HepG2 (cell line): ENCODE measurements around the gene TMEM217. TPM values are rescaled to one million over a fixed set of nuclear protein-coding genes. Genes with fewer than 3 reads are reported as not detected.

ENCODE experiments used
- ARID2 ChIP-seq: sonication (generic); formaldehyde crosslinking; IDR thresholded peaks from 2 replicates; pipeline ENCODE4 v1.8.1; 2022; ENCODE audit warnings: mild to moderate bottlenecking, missing genetic modification reagents, borderline replicate concordance
- BRD4 ChIP-seq: sonication (generic); formaldehyde crosslinking; IDR thresholded peaks from 2 replicates; pipeline ENCODE4 v1.4.0; 2020; ENCODE audit warnings: missing genetic modification reagents
- FOSL1 ChIP-seq: sonication (generic); formaldehyde crosslinking; IDR thresholded peaks from 2 replicates; pipeline ENCODE4 v1.9.0; 2021; ENCODE audit warnings: missing genetic modification reagents, borderline replicate concordance
- GTF2F1 ChIP-seq: fragments of 150-350 bp; IDR thresholded peaks from 2 replicates; pipeline ENCODE4 v1.6.1; 2014; ENCODE audit warnings: low read length
- HDAC1 ChIP-seq: sonication (generic); formaldehyde crosslinking; IDR thresholded peaks from 2 replicates; pipeline ENCODE4 v1.5.1; 2020; ENCODE audit warnings: mild to moderate bottlenecking, missing genetic modification reagents
- HNF1B ChIP-seq: sonication (generic); formaldehyde crosslinking; IDR thresholded peaks from 2 replicates; pipeline ENCODE4 v1.5.1; 2020; ENCODE audit warnings: mild to moderate bottlenecking, moderate library complexity, missing genetic modification reagents
- IRF1 ChIP-seq: sonication (generic); formaldehyde crosslinking; IDR thresholded peaks from 2 replicates; pipeline ENCODE4 v1.4.0; 2020; ENCODE audit warnings: low read depth, mild to moderate bottlenecking, missing genetic modification reagents
- IRX3 ChIP-seq: sonication (generic); formaldehyde crosslinking; IDR thresholded peaks from 2 replicates; pipeline ENCODE4 v1.8.1; 2023; ENCODE audit warnings: mild to moderate bottlenecking, low read depth, missing genetic modification reagents, borderline replicate concordance
- KDM1A ChIP-seq: IDR thresholded peaks from 2 replicates; pipeline ENCODE4 v1.6.1; 2016; ENCODE audit warnings: missing compliant biosample characterization
- KDM5B ChIP-seq: sonication (generic); formaldehyde crosslinking; IDR thresholded peaks from 2 replicates; pipeline ENCODE4 v1.4.0; 2020; ENCODE audit warnings: missing genetic modification reagents, mild to moderate bottlenecking, borderline replicate concordance
- KDM6A ChIP-seq: IDR thresholded peaks from 2 replicates; pipeline ENCODE4 v1.6.1; 2016; ENCODE audit warnings: low read depth
- ZBTB10 ChIP-seq: sonication (generic); formaldehyde crosslinking; IDR thresholded peaks from 2 replicates; pipeline ENCODE4 v1.4.0; 2020; ENCODE audit warnings: missing genetic modification reagents, borderline replicate concordance
- ZBTB8A ChIP-seq: sonication (generic); formaldehyde crosslinking; IDR thresholded peaks from 2 replicates; pipeline ENCODE4 v1.4.0; 2020; ENCODE audit warnings: mild to moderate bottlenecking, low read depth, missing genetic modification reagents, borderline replicate concordance
- ZNF10 ChIP-seq: sonication (generic); formaldehyde crosslinking; IDR thresholded peaks from 2 replicates; pipeline ENCODE4 v1.4.0; 2020; ENCODE audit warnings: mild to moderate bottlenecking, low read depth, missing genetic modification reagents, borderline replicate concordance
- ZNF281 ChIP-seq: sonication (generic); formaldehyde crosslinking; IDR thresholded peaks from 2 replicates; pipeline ENCODE4 v1.4.0; 2020; ENCODE audit warnings: missing genetic modification reagents, borderline replicate concordance
- ZNF569 ChIP-seq: sonication (generic); formaldehyde crosslinking; IDR thresholded peaks from 2 replicates; pipeline ENCODE4 v1.5.0; 2020; ENCODE audit warnings: mild to moderate bottlenecking, missing genetic modification reagents, moderate library complexity, borderline replicate concordance
- ZNF883 ChIP-seq: sonication (generic); formaldehyde crosslinking; IDR thresholded peaks from 2 replicates; pipeline ENCODE4 v1.5.1; 2020; ENCODE audit warnings: mild to moderate bottlenecking, missing genetic modification reagents; ENCODE audit errors: not compliant biosample characterization
- ZSCAN12 ChIP-seq: sonication (generic); formaldehyde crosslinking; IDR thresholded peaks from 2 replicates; pipeline ENCODE4 v1.9.0; 2021; ENCODE audit warnings: mild to moderate bottlenecking, missing genetic modification reagents
- polyA plus RNA-seq, 8 experiments: library from polyadenylated mRNA; depleted of rRNA in 3 of 8; stranded (reverse) in 7 of 8; unstranded in 1 of 8; fragments of >200 nt; fragmentation: Illumina TruSeq in 4 of 8; extraction: Trizol in 4 of 8; gene quantifications; 2 replicates each; pipeline versions ENCODE4 v1.2.1 to v1.2.3, GENCODE V29; 2011 to 2016; ENCODE audit warnings: low read depth in 4 of 8, missing spikeins in 1 of 8, mixed read lengths in 1 of 8; ENCODE audit not compliant: insufficient read depth in 1 of 8
- total RNA-seq, 5 experiments: library from RNA; depleted of rRNA; stranded (reverse); fragments of >200 nt; fragmentation: Illumina TruSeq; extraction: Trizol; gene quantifications; 2 replicates each; pipeline ENCODE4 v1.2.3, GENCODE V29; 2016; ENCODE audit warnings: low read depth in 1 of 5

TMEM217 gene
- total and polyA plus RNA-seq, 2 of the 13 experiments (the other 11 are each of a cell fraction or from before 2014, with no cell fraction given), result 2.3 to 3.4 TPM

GRCh38 chr6:37170273-37171200 lies 87.4 kb downstream of the TMEM217 start (continued):
- TF ChIP-seq ZNF10 (CRISPR knock-in tag) (no peak), ZSCAN12 (CRISPR knock-in tag) (no peak; the same call in none of the 2 replicates), ZNF569 (CRISPR knock-in tag) (no peak), GTF2F1 (no peak), KDM1A (CRISPR knock-in tag) (no peak), KDM5B (CRISPR knock-in tag) (0 out of 2 replicates have a peak, but pooled peaks have one; percentile 47), IRX3 (CRISPR knock-in tag) (no peak), ZBTB10 (peak; percentile 35; the same call in 1 of the 2 replicates), IRF1 (CRISPR knock-in tag) (no peak), ZNF281 (no peak; the same call in 1 of the 2 replicates), ZBTB8A (no peak; the same call in 1 of the 2 replicates), HNF1B (CRISPR knock-in tag) (0 out of 2 replicates have a peak, but pooled peaks have one; percentile 34), ZNF883 (CRISPR knock-in tag) (no peak), BRD4 (CRISPR knock-in tag) (peak; percentile 47; the same call in 1 of the 2 replicates), FOSL1 (CRISPR knock-in tag) (no peak), KDM6A (CRISPR knock-in tag) (no peak), ARID2 (CRISPR knock-in tag) (no peak), HDAC1 (CRISPR knock-in tag) (no peak; the same call in none of the 2 replicates)
